Retinal pigment epithelial cell (primary cell): ENCODE measurements around the gene ATP9B.

ENCODE experiments used
- DNase-seq: peaks from one replicate; pipeline ENCODE4 v3.0.0-alpha.2; 2010; ENCODE audit warnings: low read depth
- H3K4me3 ChIP-seq: 2 replicates; pipeline ENCODE4 v1.5.1; 2011; ENCODE audit warnings: mild to moderate bottlenecking, low read length, control low read depth, moderate library complexity
- TF ChIP-seq, protein P1 (sequence below): conservative IDR thresholded peaks from 2 replicates; pipeline ENCODE4 v1.5.1; 2011; ENCODE audit warnings: low read depth, low read length, control low read depth, inconsistent platforms

ATP9B gene

DNA sequence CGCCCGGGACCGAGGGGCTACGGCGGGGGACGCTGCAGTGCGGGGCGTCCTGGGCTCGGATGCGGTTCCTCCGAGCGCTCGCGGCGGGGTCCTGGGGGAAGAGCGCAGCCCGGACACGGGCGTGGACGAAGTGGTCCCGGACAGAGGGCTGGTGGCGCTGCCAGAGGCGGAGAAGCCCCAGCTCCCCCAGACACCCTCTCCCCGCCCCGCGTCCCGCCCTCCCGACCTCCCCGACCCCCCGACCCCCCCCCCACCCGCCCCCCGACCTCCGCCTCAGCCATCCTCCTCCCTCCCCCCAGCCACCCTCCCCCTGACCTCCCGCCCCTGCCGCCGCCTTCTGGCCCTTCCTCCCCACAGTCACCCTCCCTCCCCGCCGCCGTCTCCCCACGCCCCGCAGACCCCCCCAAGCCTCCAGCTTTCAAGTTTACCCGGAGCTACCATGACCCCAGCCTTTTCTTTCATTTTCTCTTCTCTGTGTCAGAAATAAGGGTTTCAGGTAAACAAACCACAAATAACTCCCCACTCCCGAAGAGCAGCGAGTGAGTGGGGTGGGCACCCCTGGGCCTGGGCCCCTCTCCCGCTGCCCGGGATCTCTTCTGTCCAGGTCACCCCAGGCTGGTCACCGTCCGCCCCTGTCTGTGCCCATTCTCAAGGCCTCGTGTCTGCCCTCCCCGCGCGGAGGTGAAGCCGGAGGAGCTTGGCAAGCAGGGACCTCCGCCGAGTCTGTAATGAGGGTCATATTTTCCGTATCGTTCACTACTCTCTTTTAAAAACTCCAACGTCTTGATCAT, 331.6 kb downstream of the ATP9B start:
- peak overlapping the region; percentile 38 for H3K4me3 ChIP-seq
- DNase-seq = no peak
- TF ChIP-seq, protein P1, sequence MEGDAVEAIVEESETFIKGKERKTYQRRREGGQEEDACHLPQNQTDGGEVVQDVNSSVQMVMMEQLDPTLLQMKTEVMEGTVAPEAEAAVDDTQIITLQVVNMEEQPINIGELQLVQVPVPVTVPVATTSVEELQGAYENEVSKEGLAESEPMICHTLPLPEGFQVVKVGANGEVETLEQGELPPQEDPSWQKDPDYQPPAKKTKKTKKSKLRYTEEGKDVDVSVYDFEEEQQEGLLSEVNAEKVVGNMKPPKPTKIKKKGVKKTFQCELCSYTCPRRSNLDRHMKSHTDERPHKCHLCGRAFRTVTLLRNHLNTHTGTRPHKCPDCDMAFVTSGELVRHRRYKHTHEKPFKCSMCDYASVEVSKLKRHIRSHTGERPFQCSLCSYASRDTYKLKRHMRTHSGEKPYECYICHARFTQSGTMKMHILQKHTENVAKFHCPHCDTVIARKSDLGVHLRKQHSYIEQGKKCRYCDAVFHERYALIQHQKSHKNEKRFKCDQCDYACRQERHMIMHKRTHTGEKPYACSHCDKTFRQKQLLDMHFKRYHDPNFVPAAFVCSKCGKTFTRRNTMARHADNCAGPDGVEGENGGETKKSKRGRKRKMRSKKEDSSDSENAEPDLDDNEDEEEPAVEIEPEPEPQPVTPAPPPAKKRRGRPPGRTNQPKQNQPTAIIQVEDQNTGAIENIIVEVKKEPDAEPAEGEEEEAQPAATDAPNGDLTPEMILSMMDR = no peak

DNA sequence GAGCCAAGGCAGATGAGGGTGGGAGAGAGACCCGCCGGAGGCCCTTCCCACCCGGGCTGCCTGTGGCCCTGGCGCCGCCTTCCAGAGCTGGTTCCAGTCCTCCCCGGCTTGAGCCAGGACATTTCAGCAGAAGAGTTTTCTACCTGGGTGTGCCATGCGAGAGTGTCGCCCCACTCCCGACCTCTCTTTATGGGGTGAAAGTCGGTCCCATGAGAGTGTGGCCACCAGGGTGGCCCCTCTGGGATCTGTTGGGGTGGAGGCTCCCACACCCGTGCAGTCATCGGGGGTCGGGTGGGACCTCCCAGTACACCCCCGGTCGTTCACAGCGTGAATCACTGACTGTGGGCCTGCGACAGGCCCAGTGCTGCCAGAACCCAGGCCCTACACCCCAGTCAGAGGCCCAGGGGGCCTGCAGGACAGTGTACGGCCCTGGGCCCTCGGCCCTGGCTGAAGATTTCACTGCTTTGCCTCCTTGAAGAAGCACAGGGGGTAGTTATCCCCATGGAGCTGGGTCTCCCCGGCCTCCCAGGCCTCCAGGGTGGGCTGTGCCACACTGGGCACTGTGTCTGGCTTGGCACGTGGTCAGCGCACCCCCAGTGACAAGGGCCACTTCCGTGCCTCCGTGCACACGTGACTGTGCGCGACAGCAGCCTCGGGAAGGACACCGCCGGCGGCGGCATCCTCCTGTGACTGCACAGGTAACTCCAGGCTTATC, 332.5 kb downstream of the ATP9B start:
- H3K4me3 ChIP-seq = no peak overlapping the region
- DNase-seq = no peak
- TF ChIP-seq, protein P1 = no peak

DNA sequence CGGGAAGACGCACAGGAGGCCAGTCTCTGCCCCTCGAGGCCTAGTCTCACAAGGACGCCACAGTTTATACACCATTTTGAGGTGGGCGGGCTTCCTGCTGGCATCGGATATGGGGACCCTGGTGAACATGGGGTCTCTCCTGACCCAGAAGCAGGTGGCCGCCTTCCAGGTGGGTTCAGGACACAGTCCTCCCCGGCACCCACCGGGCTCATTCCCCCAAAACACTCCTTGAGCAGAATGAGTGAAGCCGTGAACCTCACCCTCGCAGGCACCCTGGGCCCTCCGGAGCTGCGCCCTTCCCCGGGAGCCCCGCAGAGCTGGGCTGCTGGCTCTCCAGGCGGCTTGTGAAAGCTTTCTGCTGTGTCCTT, 333.0 kb downstream of the ATP9B start:
- no peak for DNase-seq
- TF ChIP-seq, protein P1 = no peak
- H3K4me3 ChIP-seq = no peak overlapping the region

DNA sequence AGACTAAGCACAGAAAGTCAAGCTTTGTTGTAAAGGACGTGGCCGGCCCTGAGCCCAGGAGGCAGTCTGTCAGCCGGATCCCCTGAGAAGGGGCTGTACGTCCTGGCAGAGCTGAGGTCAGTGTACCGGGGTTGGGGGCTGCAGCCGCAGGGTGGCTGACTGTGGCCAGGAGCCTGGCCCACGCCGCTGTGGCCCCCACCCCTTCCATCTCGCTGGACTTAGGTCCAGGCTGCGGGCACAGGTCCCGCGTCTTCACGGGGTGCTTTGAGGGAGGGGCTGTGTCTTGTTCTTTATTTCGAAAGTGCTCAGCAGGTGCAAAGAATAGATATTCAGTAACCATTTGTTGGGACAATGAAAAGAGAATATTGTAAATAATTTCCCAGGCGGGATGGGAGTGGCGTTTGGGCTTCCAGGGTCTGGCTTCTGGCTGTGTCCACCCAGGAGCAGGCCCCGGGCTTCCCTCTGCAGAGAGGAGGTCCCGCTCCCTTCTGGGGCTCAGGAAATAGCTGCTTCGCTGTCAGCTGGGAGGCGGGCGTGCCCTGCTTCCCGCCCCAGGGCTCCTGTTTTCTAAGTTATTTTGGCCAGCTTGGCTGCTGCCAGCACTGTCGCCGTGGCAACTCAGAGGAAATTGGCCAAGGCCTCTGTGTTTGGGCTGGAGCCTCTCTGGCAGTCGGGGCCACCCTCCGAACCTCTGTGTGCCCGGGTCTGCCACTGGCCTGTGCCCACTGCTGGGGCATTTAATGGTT, 334.0 kb downstream of the ATP9B start:
- DNase-seq = no peak
- no peak overlapping the region for H3K4me3 ChIP-seq
- TF ChIP-seq, protein P1 = no peak

DNA sequence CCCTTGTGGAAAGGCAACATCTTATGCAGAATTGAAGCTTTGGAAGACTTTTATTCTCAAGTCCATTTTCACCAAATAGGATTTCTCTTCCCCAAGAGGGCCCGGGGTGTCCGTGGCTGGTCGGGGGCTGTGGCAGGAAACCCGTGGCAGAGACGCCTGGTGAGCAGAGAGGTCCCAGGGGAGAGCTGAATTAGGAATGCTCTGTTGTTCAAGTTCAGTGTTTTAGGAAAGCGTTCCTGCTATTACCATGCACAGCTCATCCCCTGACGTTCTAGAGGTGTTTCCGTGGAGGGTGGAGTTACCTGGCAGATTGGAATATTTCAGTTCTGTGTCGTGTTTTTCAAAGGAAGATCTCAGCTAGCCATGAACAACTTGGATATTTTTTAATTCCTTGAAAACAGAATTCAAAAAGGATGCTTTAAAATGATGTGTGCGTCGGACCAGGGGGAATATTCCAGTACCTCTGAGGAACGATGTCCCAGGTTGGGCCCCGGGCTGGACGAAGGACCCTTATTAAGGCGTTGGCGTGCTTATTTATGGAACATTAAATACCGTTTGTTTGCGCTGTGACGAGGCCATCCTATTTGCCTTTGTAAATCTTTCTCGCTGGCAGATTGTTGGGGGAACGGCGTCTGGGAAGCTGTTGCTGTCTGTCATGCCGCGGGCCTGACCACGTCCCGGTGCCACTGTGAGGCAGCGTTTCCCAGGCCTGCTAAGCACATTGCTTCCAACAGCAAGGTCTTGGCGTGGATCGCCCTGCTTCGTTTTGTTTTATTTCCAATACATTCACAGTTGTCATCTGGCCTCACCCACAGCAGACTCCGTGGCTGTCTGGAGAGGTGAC, 334.8 kb downstream of the ATP9B start:
- no peak for DNase-seq
- TF ChIP-seq, protein P1 = no peak
- no peak overlapping the region for H3K4me3 ChIP-seq

DNA sequence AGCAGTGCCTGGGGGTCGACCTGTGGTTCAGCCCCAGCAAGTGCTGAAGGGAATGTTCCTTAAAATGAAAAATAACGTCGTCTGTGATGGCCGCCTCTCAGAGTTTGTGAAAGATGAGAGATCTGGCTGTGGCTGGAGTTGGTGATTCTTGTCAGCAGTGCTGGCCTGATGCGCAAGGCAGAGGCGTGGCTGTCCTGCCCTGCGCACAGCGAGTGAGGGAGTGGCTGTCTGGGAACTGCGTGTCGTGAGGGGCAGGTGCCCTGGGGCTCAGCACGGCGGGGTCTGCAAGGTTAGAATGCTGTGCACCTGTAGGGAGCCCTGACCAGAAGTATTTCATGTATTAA, 335.3 kb downstream of the ATP9B start:
- TF ChIP-seq, protein P1 = no peak
- DNase-seq = no peak
- H3K4me3 ChIP-seq = no peak overlapping the region
